GM23338 (cell line): ENCODE measurements around the gene ADAMTS17. TPM values are rescaled to one million over a fixed set of nuclear protein-coding genes. Genes with fewer than 3 reads are reported as not detected.

Experiments used
- ATAC-seq: fragments of 200-7000 bp; cut with Tn5 transposase; 3 replicates; pipeline ENCODE4 v1.9.1; 2020
- DNase-seq: peaks from one replicate; pipeline ENCODE4 v3.0.0-alpha.2; 2015; ENCODE audit warnings: low spot score
- H2AFZ ChIP-seq: fragments of 200-600 bp; sonication (generic); 2 replicates; pipeline ENCODE4 v1.8.0; 2016; ENCODE audit warnings: antibody characterized with exemption, mild to moderate bottlenecking, moderate library complexity
- H3F3A ChIP-seq: fragments of 200-600 bp; sonication (generic); replicated peaks from 2 replicates; pipeline ENCODE4 v1.8.0; 2017; ENCODE audit warnings: antibody characterized with exemption, mixed run types, low read depth
- H3K27ac ChIP-seq: fragments of 200-600 bp; sonication (generic); 2 replicates; pipeline ENCODE4 v1.6.1; 2016; ENCODE audit warnings: low read depth
- H3K27me3 ChIP-seq: fragments of 200-600 bp; sonication (generic); 2 replicates; pipeline ENCODE4 v1.8.0; 2016; ENCODE audit warnings: mild to moderate bottlenecking, mixed run types, moderate library complexity; ENCODE audit not compliant: insufficient read depth
- H3K36me3 ChIP-seq: fragments of 200-600 bp; sonication (generic); 2 replicates; pipeline ENCODE4 v1.8.0; 2016; ENCODE audit warnings: mild to moderate bottlenecking; ENCODE audit not compliant: insufficient read depth
- H3K4me1 ChIP-seq: fragments of 200-600 bp; sonication (generic); 2 replicates; pipeline ENCODE4 v1.8.0; 2016; ENCODE audit warnings: mild to moderate bottlenecking, moderate library complexity; ENCODE audit not compliant: insufficient read depth
- H3K4me2 ChIP-seq: fragments of 200-600 bp; sonication (generic); 2 replicates; pipeline ENCODE4 v1.7.1; 2017; ENCODE audit warnings: mixed run types
- H3K4me3 ChIP-seq: fragments of 200-600 bp; sonication (generic); 2 replicates; pipeline ENCODE4 v1.6.1; 2016; ENCODE audit warnings: mixed run types
- H3K79me2 ChIP-seq: fragments of 200-600 bp; sonication (generic); replicated peaks from 2 replicates; pipeline ENCODE4 v1.8.0; 2017; ENCODE audit warnings: mild to moderate bottlenecking; ENCODE audit not compliant: insufficient read depth
- H3K9me2 ChIP-seq: fragments of 200-600 bp; sonication (generic); 2 replicates; pipeline ENCODE4 v1.8.0; 2017; ENCODE audit not compliant: insufficient read depth
- H4K20me1 ChIP-seq: fragments of 200-600 bp; sonication (generic); replicated peaks from 2 replicates; pipeline ENCODE4 v1.8.0; 2017; ENCODE audit warnings: mild to moderate bottlenecking; ENCODE audit not compliant: insufficient read depth
- H3K27ac Mint-ChIP-seq: 2 replicates; pipeline ENCODE4 v1.8.0; 2020; ENCODE audit warnings: inconsistent platforms, mild to moderate bottlenecking, moderate library complexity, mixed read lengths
- H3K27me3 Mint-ChIP-seq: 3 replicates; pipeline ENCODE4 v1.8.0; 2022; ENCODE audit warnings: low read depth, mild to moderate bottlenecking, moderate library complexity, mixed read lengths, inconsistent platforms; ENCODE audit not compliant: insufficient read depth, poor library complexity
- H3K36me3 Mint-ChIP-seq: 3 replicates; pipeline ENCODE4 v1.8.0; 2021; ENCODE audit warnings: low read depth, mild to moderate bottlenecking, inconsistent platforms, moderate library complexity, mixed read lengths
- H3K4me1 Mint-ChIP-seq: 3 replicates; pipeline ENCODE4 v1.8.0; 2020; ENCODE audit warnings: mild to moderate bottlenecking, inconsistent platforms, mixed read lengths
- H3K4me3 Mint-ChIP-seq: 3 replicates; pipeline ENCODE4 v1.8.0; 2021; ENCODE audit warnings: moderate library complexity, mild to moderate bottlenecking, inconsistent platforms, mixed read lengths
- H3K9me3 Mint-ChIP-seq: 3 replicates; pipeline ENCODE4 v1.8.0; 2020; ENCODE audit warnings: moderate library complexity, mild to moderate bottlenecking, inconsistent platforms, mixed read lengths
- CREB1 ChIP-seq: fragments of 250-450 bp; sonication (Bioruptor Pico); IDR thresholded peaks from 2 replicates; pipeline ENCODE4 v1.5.0; 2020; ENCODE audit warnings: low read depth, mild to moderate bottlenecking, moderate library complexity
- CTCF ChIP-seq, 2 experiments: fragments of 200-600 bp in 1 of 2; sonication (generic) in 1 of 2; conservative IDR thresholded peaks; 2 replicates each; pipeline versions ENCODE4 v1.5.1 to v1.6.1; 2016 to 2017; ENCODE audit warnings: antibody characterized with exemption in 2 of 2, low read depth in 2 of 2, mild to moderate bottlenecking in 2 of 2, moderate library complexity in 1 of 2
- EZH2 ChIP-seq: fragments of 200-600 bp; sonication (generic); IDR thresholded peaks from one replicate; pipeline ENCODE4 v1.8.0; 2017; ENCODE audit warnings: antibody characterized with exemption, mild to moderate bottlenecking, low read depth; ENCODE audit not compliant: unreplicated experiment
- EZH2phosphoT487 ChIP-seq: fragments of 200-600 bp; sonication (generic); IDR thresholded peaks from one replicate; pipeline ENCODE4 v1.8.1; 2018; ENCODE audit warnings: antibody characterized with exemption; ENCODE audit not compliant: unreplicated experiment
- JUNB ChIP-seq: IDR thresholded peaks from one replicate; pipeline ENCODE4 v1.6.1; 2016; ENCODE audit warnings: antibody characterized with exemption; ENCODE audit not compliant: unreplicated experiment
- ZNF331 ChIP-seq: fragments of 250-450 bp; sonication (Bioruptor Pico); IDR thresholded peaks from 2 replicates; pipeline ENCODE4 v1.5.0; 2020; ENCODE audit warnings: low read depth, mild to moderate bottlenecking, moderate library complexity
- polyA plus RNA-seq: library from polyadenylated mRNA; unstranded; fragments of >200 nt; fragmentation: Nextera tagmentation; extraction: Ambion mirVana; gene quantifications from 2 replicates; pipeline ENCODE4 v1.2.1, GENCODE V29; 2016
- total RNA-seq: library from RNA; depleted of rRNA; stranded (reverse); fragments of >200 nt; shearing (Covaris generic); gene quantifications from 2 replicates; pipeline ENCODE4 v1.2.3, GENCODE V29; 2014

ADAMTS17 gene
- total and polyA plus RNA-seq, 2 experiments from 2014 or later: 0.60 to 3.8 TPM

DNA sequence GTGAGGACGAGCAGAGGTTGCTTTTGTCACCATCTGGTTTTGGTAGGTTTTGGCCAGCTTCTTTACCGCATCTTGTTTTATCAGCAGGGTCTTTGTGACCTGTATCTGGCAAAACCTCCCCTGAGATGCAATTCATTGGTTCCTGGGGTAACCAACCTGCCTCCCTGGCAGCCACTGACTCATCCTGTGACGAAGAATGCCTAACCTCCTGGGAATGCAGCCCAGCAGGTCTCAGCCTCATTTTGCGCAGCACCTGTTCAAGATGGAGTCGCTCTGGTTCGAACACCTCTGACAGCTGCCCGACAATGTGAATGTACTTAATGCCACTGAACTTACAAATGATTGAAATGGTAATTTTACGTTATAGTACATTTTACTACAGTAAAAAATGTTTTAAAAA is 6.8 kb upstream of the ADAMTS17 start:
- H3K36me3 Mint-ChIP-seq: no peaks in the 10 kb centered on the region; the same call in 2 of the 3 replicates
- TF ChIP-seq EZH2phosphoT487: no peak
- TF ChIP-seq JUNB: no peak
- H3K9me3 Mint-ChIP-seq: no peaks in the 10 kb centered on the region; the same call in 1 of the 3 replicates
- Histone ChIP-seq H3F3A (no peaks in the 10 kb centered on the region), H3K4me2 (no peak overlapping the region), H3K9me2 (peaks cover 4% of the 10 kb centered on the region; the same call in 1 of the 2 replicates), H4K20me1 (no peaks in the 10 kb centered on the region), H3K4me3 (no peak overlapping the region), H3K79me2 (no peaks in the 10 kb centered on the region), H3K4me1 (no peaks in the 10 kb centered on the region), H3K27ac (no peak overlapping the region), H3K36me3 (no peaks in the 10 kb centered on the region), H2AFZ (no peak overlapping the region), H3K27me3 (peaks cover 29% of the 10 kb centered on the region)
- no peak overlapping the region for H3K4me3 Mint-ChIP-seq
- DNase-seq: peak; percentile 52
- no peak for ATAC-seq
- H3K4me1 Mint-ChIP-seq: peaks cover 14% of the 10 kb centered on the region
- no peak overlapping the region for H3K27ac Mint-ChIP-seq
- peaks cover 3% of the 10 kb centered on the region for H3K27me3 Mint-ChIP-seq

DNA sequence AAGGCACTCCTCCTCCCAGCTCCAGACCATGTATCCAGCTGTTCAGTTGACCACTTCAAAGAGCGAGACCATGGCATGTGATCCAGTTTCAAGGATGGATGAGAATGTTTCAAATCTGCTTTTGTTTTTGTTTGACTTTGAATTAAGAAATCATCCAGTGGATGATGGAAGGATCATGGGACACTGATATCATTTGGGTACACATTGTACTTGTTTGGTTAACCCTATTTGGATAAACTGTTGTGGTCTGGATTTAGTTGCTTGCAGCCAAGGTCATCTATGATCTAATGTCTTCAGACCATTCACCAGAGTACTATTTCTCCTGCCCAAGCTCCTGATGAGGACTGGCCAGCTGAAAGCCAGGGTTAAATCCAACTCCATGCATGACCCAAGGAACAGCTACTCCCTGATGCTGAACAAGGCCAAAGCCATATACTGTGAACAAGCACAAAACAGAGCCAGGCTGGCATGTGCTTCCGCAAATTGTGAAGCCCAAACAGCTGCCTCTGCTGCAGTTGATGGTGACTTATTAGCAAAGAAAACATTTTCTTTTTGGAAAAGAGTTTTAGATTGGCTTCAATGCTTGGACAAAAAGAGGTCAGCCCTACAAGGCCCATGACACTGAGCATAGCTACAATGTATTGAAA is 5.2 kb upstream of the ADAMTS17 start:
- no peak for DNase-seq

More for the DNA sequence above, 5.2 kb upstream of the ADAMTS17 start:
- no peak overlapping the region for H3K4me2 ChIP-seq
- no peak overlapping the region for H3K4me3 Mint-ChIP-seq
- H3K27ac Mint-ChIP-seq: no peak overlapping the region
- no peaks in the 10 kb centered on the region for H4K20me1 ChIP-seq
- H3K9me3 Mint-ChIP-seq: no peaks in the 10 kb centered on the region; the same call in 1 of the 3 replicates
- H3K4me3 ChIP-seq: no peak overlapping the region
- H3F3A ChIP-seq: no peaks in the 10 kb centered on the region
- ATAC-seq: no peak
- H3K36me3 Mint-ChIP-seq: no peaks in the 10 kb centered on the region; the same call in 2 of the 3 replicates
- peaks cover 13% of the 10 kb centered on the region for H3K27me3 Mint-ChIP-seq
- H2AFZ ChIP-seq: no peak overlapping the region
- H3K79me2 ChIP-seq: no peaks in the 10 kb centered on the region
- TF ChIP-seq CTCF (conservative IDR thresholded peaks at IDR 0.05; ENCODE audit: low read depth in 2 of 2) (no peak), ZNF331 (CRISPR knock-in tag) (no peak), CREB1 (CRISPR knock-in tag) (no peak), EZH2 (no peak)
- peaks cover 4% of the 10 kb centered on the region; the same call in 1 of the 2 replicates for H3K9me2 ChIP-seq
- H3K4me1 ChIP-seq: 0 out of 2 replicates have a peak, but pooled peaks cover 3% of the 10 kb centered on the region
- H3K36me3 ChIP-seq: no peaks in the 10 kb centered on the region
- H3K27me3 ChIP-seq: peaks cover 44% of the 10 kb centered on the region
- H3K4me1 Mint-ChIP-seq: peaks cover 17% of the 10 kb centered on the region
- no peak overlapping the region for H3K27ac ChIP-seq
